ENCODE data around the gene PKIB. TPM values are rescaled to one million over a fixed set of nuclear protein-coding genes. Genes with fewer than 3 reads are reported as not detected.

PKIB gene
- total RNA-seq, 2 donors from 2014 or later, result 63.4 to 113 TPM

GRCh38 chr6:122727244-122727643 lies 117.0 kb downstream of the PKIB start:
- Histone ChIP-seq H3K9ac (ENCODE audit: low read depth in 2 of 2, low read length in 2 of 2) (no peak overlapping the region), H3K27ac (no peak overlapping the region), H3K9me3 (no peaks in the 10 kb centered on the region), H3K4me1 (no peaks in the 10 kb centered on the region), H3K27me3 (no peaks in the 10 kb centered on the region), H3K36me3 (no peaks in the 10 kb centered on the region), H3K4me3 (no peak overlapping the region)
- TF ChIP-seq, protein P1, sequence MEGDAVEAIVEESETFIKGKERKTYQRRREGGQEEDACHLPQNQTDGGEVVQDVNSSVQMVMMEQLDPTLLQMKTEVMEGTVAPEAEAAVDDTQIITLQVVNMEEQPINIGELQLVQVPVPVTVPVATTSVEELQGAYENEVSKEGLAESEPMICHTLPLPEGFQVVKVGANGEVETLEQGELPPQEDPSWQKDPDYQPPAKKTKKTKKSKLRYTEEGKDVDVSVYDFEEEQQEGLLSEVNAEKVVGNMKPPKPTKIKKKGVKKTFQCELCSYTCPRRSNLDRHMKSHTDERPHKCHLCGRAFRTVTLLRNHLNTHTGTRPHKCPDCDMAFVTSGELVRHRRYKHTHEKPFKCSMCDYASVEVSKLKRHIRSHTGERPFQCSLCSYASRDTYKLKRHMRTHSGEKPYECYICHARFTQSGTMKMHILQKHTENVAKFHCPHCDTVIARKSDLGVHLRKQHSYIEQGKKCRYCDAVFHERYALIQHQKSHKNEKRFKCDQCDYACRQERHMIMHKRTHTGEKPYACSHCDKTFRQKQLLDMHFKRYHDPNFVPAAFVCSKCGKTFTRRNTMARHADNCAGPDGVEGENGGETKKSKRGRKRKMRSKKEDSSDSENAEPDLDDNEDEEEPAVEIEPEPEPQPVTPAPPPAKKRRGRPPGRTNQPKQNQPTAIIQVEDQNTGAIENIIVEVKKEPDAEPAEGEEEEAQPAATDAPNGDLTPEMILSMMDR (IDR thresholded peaks at IDR 0.05), result no peak
- intact Hi-C loops (cut with DNase I), result loop anchor here (10.0 kb wide), 1 partner anchor 112 kb away; the partner anchor contains the start of gene PKIB
- DNase-seq, result no peak

- no peaks in the 10 kb centered on the region for H3K27me3 ChIP-seq
- TF ChIP-seq, protein P1 (IDR thresholded peaks at IDR 0.05), result no peak
- no peaks in the 10 kb centered on the region for H3K4me1 ChIP-seq
- intact Hi-C loops (cut with DNase I), result loop anchor here (5.0 kb wide), 1 partner anchor 107 kb away; no protein-coding TSS in a partner anchor
- H3K27ac ChIP-seq, result no peak overlapping the region
- no peak overlapping the region for H3K9ac ChIP-seq (ENCODE audit: low read depth in 2 of 2, low read length in 2 of 2)
- H3K4me3 ChIP-seq, result no peak overlapping the region
- no peaks in the 10 kb centered on the region for H3K36me3 ChIP-seq
- no peaks in the 10 kb centered on the region for H3K9me3 ChIP-seq
- DNase-seq, result no peak
Measured at GRCh38 chr6:122730334-122730733, 120.1 kb downstream of the PKIB start.

DNA sequence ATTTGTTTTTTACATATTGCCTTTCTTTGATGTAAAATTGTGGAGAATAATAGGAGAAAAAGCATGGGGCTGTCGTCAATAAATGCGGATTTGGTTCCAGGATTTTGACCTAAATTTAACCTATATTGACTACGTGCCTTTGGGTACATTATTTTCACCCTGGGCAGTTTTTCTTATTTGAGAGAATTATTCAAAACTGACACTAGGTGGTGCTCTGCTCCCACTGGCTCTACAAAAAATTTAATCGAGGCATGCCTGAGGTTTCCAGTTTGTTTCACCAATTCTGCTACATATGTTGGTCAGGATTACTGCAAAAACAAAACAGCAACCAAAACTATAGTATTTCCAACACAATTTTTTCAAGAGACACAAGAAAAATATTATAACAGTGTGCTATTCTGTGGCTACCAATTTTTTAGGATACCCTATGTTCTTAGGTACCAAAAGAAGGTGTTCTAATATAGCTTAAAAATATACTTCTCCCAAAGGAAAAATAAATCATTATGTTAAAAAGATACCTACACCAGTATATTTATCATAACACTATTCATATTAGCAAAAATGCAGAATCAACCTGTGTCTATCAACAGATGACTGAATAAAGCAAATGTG lies 120.7 kb downstream of the PKIB start:
- no peaks in the 10 kb centered on the region for H3K27me3 ChIP-seq
- TF ChIP-seq, protein P1 (IDR thresholded peaks at IDR 0.05), result peak; percentile 61
- H3K36me3 ChIP-seq, result no peaks in the 10 kb centered on the region
- H3K4me3 ChIP-seq, result no peak overlapping the region
- no peak overlapping the region for H3K27ac ChIP-seq
- no peak overlapping the region for H3K9ac ChIP-seq (ENCODE audit: low read depth in 2 of 2, low read length in 2 of 2)
- intact Hi-C loops (cut with DNase I), result loop anchor here (5.0 kb wide), 1 partner anchor 106 kb away; no protein-coding TSS in a partner anchor
- H3K4me1 ChIP-seq, result no peaks in the 10 kb centered on the region
- no peak for DNase-seq
- no peaks in the 10 kb centered on the region for H3K9me3 ChIP-seq

DNA sequence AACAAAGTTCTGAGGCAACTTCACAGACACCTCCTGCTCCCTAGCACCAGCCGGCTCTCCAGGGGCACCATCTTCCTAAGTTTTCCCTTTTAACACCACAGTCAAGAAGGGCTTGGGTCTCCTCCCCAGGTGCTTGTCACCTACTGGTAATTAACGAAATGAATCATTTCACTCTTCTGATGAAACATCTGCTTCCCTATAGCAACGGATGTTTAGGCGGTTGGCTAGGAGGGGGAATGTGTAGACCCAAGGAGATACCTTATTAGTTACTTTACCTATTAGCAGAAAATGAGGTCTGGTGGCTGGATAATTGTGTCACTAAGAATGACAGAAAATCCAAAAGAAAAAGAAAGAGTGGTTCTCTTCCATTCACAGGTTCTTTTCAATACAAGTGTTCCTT lies 123.1 kb downstream of the PKIB start:
- H3K27ac ChIP-seq, result no peak overlapping the region
- H3K27me3 ChIP-seq, result no peaks in the 10 kb centered on the region
- DNase-seq, result no peak
- no peaks in the 10 kb centered on the region for H3K4me1 ChIP-seq
- intact Hi-C loops (cut with DNase I), result loop anchor here (5.0 kb wide), 1 partner anchor 104 kb away; no protein-coding TSS in a partner anchor
- H3K9me3 ChIP-seq, result no peaks in the 10 kb centered on the region
- no peak overlapping the region for H3K4me3 ChIP-seq
- TF ChIP-seq, protein P1 (IDR thresholded peaks at IDR 0.05), result no peak
- H3K9ac ChIP-seq (ENCODE audit: low read depth in 2 of 2, low read length in 2 of 2), result no peak overlapping the region
- H3K36me3 ChIP-seq, result no peaks in the 10 kb centered on the region

DNA sequence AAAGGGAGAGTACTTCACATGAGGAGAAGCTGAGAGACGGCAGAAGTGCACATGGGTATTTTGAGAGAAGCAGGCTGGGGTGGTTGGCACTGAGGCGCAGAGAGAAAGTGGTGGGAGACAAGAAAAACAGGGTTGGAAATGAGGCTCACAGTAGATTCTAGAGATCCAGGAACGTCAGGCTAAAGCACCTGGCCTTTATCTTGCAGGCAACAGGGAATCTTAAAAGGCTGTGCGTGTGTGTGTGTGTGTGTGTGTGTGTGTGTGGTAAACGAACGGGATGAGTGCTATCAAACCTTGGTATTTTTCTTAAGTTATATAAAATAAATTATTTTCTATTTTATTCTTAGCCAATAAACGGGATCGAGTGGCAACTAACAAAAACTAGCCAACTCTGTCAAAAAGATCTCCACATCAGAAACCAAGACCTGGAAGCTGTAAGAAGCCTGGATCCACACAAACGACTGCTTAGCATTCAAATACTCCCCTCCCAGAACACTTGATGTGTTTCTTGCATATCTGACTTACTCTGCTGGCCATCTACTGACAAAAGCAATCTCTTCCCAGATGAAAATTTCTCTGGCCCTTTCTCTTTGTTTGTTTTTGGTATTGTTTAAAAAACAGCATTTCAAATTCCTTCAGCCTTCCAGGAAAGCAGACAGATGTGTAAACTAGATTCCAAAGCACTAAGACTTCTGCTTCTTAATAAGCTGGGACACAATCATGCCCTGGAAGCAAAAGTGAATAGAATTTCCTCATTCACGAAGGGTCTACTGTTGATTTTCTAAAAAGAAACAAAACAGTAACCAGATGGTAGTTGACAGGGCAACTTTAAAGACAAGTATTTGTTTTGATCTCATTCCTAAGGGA lies 124.6 kb downstream of the PKIB start:
- no peaks in the 10 kb centered on the region for H3K27me3 ChIP-seq
- H3K36me3 ChIP-seq, result no peaks in the 10 kb centered on the region
- no peak overlapping the region for H3K27ac ChIP-seq
- H3K9me3 ChIP-seq, result no peaks in the 10 kb centered on the region
- no peak overlapping the region for H3K4me3 ChIP-seq
- DNase-seq, result no peak
- H3K4me1 ChIP-seq, result no peaks in the 10 kb centered on the region
- intact Hi-C loops (cut with DNase I), result loop anchor here (5.0 kb wide), 1 partner anchor 103 kb away; no protein-coding TSS in a partner anchor
- TF ChIP-seq, protein P1 (IDR thresholded peaks at IDR 0.05), result no peak
- H3K9ac ChIP-seq (ENCODE audit: low read depth in 2 of 2, low read length in 2 of 2), result no peak overlapping the region
